ENCODE results near the gene ERF.

ERF gene

DNA sequence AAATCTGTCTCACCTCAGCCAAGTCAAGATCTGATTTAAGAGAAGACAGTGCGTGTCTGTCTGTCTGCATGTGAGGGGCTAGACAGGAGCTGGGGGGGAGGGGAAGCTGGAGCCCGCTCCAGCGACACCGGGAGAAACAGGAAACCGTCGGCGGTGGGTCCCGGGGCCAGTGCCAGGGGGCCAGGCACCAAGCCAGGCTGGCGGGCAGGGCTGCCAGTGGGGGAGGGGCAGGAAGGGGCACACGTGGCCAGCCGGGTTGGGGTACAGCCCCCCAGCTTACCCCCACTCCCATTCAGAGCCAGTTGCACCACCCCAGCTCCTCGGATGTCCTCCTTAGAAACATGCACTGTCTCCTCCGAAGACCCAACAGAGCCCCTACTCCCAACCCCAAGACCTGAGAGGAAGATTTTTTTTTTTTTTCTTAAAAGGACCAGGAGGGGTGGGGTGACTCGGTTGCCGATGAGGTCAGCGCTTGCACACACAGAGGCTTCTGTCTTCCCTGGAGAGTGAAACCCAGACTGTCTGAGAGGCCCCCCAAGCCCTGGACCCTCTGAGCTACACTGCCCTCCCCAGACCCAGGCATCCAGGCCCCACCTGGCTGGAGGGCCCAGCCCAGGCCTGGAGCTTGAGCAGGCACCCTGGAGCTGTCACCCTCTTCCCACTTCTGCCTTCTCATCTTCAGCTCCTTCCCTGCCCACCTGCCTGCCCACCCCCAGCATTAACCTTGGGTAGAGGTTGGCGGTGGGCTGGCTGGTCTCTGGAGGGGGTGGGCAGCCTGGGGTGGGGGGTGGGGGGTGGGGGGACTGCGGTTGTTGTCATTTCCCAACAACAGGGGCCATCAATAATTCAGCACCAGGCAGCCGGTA, 4.0 kb downstream of the ERF start:
- Histone ChIP-seq H3K4me1 (ENCODE audit: control extremely low read depth in 1 of 4, control insufficient read depth in 4 of 4, insufficient read depth in 4 of 4, low read length in 3 of 4) (peaks cover 0 to 51% (median 43%) of the 10 kb centered on the region in 4 experiments), H3K4me3 (ENCODE audit: control insufficient read depth in 1 of 7, extremely low read depth in 1 of 7, insufficient read depth in 4 of 7, low read depth in 2 of 7, low read length in 6 of 7) (peak overlapping the region in 5 of 7 experiments; percentile 33 to 84 (median 57)), H3K27me3 (replicated peaks in 2 of 5; ENCODE audit: control insufficient read depth in 4 of 5, insufficient read depth in 5 of 5, low read length in 4 of 5) (no peaks in the 10 kb centered on the region), H3K36me3 (ENCODE audit: control insufficient read depth in 4 of 4, insufficient read depth in 4 of 4, low read length in 3 of 4) (peaks cover 0 to 34% (median 11%) of the 10 kb centered on the region in 4 experiments), H3K27ac (ENCODE audit: insufficient read depth in 1 of 2, low read depth in 1 of 2, low read length in 2 of 2, poor library complexity in 1 of 2, severe bottlenecking in 2 of 2) (peak overlapping the region in 1 of 2 experiments; percentile 54), H3K9me3 (ENCODE audit: control extremely low read depth in 1 of 5, control insufficient read depth in 4 of 5, insufficient read depth in 2 of 5, low read depth in 1 of 5, low read length in 4 of 5) (no peaks in the 10 kb centered on the region)
- WGBS (ENCODE audit: insufficient coverage) = 4% methylated on average over 9 of the region's 19 CpGs
- CTCF ChIA-PET = interaction anchor here (0.7 to 12.3 kb wide), 10 partner anchors 8 to 40 kb away, joined by 3 to 159 read pairs (median 4); partner anchors contain the start of genes CIC, GSK3A and ZNF526
- POLR2A ChIA-PET = interaction anchor here (2.0 to 2.8 kb wide), 2 partner anchors 19 to 29 kb away, joined by 10 to 12 read pairs; partner anchors contain the start of gene CIC
- DNase-seq = peak in 2 of 3 donors; percentile 60

DNA sequence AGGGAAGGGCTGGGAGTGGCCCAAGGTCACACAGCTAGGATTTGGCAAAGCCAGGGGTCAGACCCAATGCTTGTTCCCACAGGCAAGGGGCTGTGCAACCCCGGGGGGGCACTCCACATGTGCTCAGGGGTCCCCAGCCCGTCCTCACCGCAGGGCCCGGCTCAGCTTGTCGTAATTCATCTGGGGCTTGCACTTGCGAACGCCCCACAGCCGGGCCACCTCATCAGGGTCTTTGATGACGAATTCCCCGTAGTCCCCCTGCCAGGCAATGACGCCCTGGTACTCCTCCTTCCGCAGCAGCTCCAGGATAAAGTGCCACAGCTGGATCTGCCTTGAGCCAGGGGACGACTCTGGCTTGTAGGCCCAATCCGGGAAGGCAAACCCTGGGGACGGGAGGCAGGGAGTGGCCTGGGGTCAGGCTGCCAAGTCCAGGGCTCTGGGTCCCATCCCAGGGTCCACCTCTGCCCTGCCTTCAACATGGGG, 4.7 kb downstream of the ERF start:
- no peak for DNase-seq
- no peaks in the 10 kb centered on the region for H3K9me3 ChIP-seq (ENCODE audit: control extremely low read depth in 1 of 5, control insufficient read depth in 4 of 5, insufficient read depth in 2 of 5, low read depth in 1 of 5, low read length in 4 of 5)
- ChIA-PET POLR2A (interaction anchor here (1.5 to 2.8 kb wide), 3 partner anchors 20 to 30 kb away, joined by 3 to 12 read pairs (median 10); partner anchors contain the start of gene CIC), CTCF (interaction anchor here (1.1 to 12.3 kb wide), 7 partner anchors 11 to 138 kb away, joined by 3 to 159 read pairs (median 4); no protein-coding TSS in a partner anchor)
- H3K36me3 ChIP-seq (ENCODE audit: control insufficient read depth in 4 of 4, insufficient read depth in 4 of 4, low read length in 3 of 4) = peaks cover 0 to 34% (median 11%) of the 10 kb centered on the region in 4 experiments
- H3K4me3 ChIP-seq (ENCODE audit: control insufficient read depth in 1 of 7, extremely low read depth in 1 of 7, insufficient read depth in 4 of 7, low read depth in 2 of 7, low read length in 6 of 7) = peak overlapping the region in 3 of 7 experiments; percentile 46 to 84 (median 71)
- H3K27ac ChIP-seq (ENCODE audit: insufficient read depth in 1 of 2, low read depth in 1 of 2, low read length in 2 of 2, poor library complexity in 1 of 2, severe bottlenecking in 2 of 2) = peak overlapping the region in 1 of 2 experiments; percentile 43
- H3K27me3 ChIP-seq (replicated peaks in 2 of 5; ENCODE audit: control insufficient read depth in 4 of 5, insufficient read depth in 5 of 5, low read length in 4 of 5) = no peaks in the 10 kb centered on the region
- peaks cover 0 to 47% (median 38%) of the 10 kb centered on the region in 4 experiments for H3K4me1 ChIP-seq (ENCODE audit: control extremely low read depth in 1 of 4, control insufficient read depth in 4 of 4, insufficient read depth in 4 of 4, low read length in 3 of 4)
- 74% methylated on average over 13 of the region's 15 CpGs for WGBS (ENCODE audit: insufficient coverage)

DNA sequence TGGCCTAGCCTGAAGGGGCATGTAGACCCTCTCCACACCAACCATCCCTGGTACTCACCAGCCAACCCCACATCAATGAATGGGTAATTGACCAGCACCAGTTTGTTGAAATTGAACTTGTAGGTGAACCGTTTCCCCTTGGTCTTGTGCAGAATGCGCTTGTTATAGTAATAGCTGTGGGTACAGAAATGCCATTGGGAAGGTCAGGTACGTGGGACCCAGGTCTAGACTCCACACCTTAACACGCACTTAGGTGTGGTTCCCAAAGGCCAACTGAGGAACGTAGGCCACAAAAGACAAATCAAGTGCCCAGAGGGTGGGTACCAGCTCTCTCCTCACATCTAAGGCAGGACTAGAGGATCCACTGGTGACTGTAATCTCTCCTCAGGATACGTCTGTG, 5.2 kb downstream of the ERF start:
- no peaks in the 10 kb centered on the region for H3K27me3 ChIP-seq (replicated peaks in 2 of 5; ENCODE audit: control insufficient read depth in 4 of 5, insufficient read depth in 5 of 5, low read length in 4 of 5)
- no peak for DNase-seq
- H3K27ac ChIP-seq (ENCODE audit: insufficient read depth in 1 of 2, low read depth in 1 of 2, low read length in 2 of 2, poor library complexity in 1 of 2, severe bottlenecking in 2 of 2) = peak overlapping the region in 1 of 2 experiments; percentile 43
- POLR2A ChIA-PET = interaction anchor here (1.5 kb wide), 1 partner anchor 30 kb away, joined by 3 read pairs; no protein-coding TSS in a partner anchor
- no peaks in the 10 kb centered on the region for H3K9me3 ChIP-seq (ENCODE audit: control extremely low read depth in 1 of 5, control insufficient read depth in 4 of 5, insufficient read depth in 2 of 5, low read depth in 1 of 5, low read length in 4 of 5)
- H3K4me1 ChIP-seq (ENCODE audit: control extremely low read depth in 1 of 4, control insufficient read depth in 4 of 4, insufficient read depth in 4 of 4, low read length in 3 of 4) = peaks cover 0 to 51% (median 42%) of the 10 kb centered on the region in 4 experiments
- CTCF ChIA-PET = interaction anchor here (1.1 to 12.3 kb wide), 4 partner anchors 21 to 137 kb away, joined by 3 to 159 read pairs (median 4); no protein-coding TSS in a partner anchor
- 89% methylated on average over 6 of the region's 6 CpGs for WGBS (ENCODE audit: insufficient coverage)
- no peak overlapping the region for H3K4me3 ChIP-seq (ENCODE audit: control insufficient read depth in 1 of 7, extremely low read depth in 1 of 7, insufficient read depth in 4 of 7, low read depth in 2 of 7, low read length in 6 of 7)
- H3K36me3 ChIP-seq (ENCODE audit: control insufficient read depth in 4 of 4, insufficient read depth in 4 of 4, low read length in 3 of 4) = peaks cover 0 to 34% (median 11%) of the 10 kb centered on the region in 4 experiments

DNA sequence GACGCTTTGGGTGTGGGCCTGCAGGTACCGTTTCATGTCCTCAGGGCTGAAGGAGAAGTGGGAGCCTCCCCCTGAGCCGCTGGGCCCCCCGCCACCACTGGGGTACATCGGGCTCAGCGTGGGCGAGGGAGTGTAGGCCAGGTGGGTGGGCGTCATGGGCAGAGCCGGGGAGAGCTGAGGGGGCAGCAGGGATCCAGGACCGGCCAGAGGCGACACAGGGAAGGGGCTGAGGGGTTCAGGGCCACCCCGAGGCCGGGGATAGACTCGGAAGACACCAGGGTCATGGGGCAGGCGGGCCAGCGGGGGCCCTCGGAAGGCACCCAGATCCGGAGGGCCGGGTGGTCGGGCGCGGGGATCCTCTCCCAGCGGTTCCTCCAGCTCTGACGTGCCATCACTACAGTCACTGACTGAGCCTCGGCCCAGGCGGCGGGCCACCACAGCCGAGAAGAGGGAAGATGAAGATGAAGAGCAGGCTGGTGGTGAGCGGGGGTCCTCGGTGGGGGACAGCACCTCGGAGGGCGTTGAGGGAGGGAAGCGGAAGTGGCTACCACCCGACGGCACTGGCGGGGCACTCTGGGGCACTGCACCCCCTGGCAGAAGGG, 5.7 kb downstream of the ERF start:
- ChIA-PET CTCF (interaction anchor here (0.8 to 12.3 kb wide), 5 partner anchors 21 to 137 kb away, joined by 3 to 159 read pairs (median 4); no protein-coding TSS in a partner anchor), POLR2A (interaction anchor here (1.5 kb wide), 1 partner anchor 30 kb away, joined by 3 read pairs; no protein-coding TSS in a partner anchor)
- H3K27ac ChIP-seq (ENCODE audit: insufficient read depth in 1 of 2, low read depth in 1 of 2, low read length in 2 of 2, poor library complexity in 1 of 2, severe bottlenecking in 2 of 2) = peak overlapping the region in 1 of 2 experiments; percentile 43
- 87% methylated on average over 24 of the region's 36 CpGs for WGBS (ENCODE audit: insufficient coverage)
- H3K27me3 ChIP-seq (replicated peaks in 2 of 5; ENCODE audit: control insufficient read depth in 4 of 5, insufficient read depth in 5 of 5, low read length in 4 of 5) = no peaks in the 10 kb centered on the region
- no peaks in the 10 kb centered on the region for H3K9me3 ChIP-seq (ENCODE audit: control extremely low read depth in 1 of 5, control insufficient read depth in 4 of 5, insufficient read depth in 2 of 5, low read depth in 1 of 5, low read length in 4 of 5)
- peaks cover 0 to 34% (median 11%) of the 10 kb centered on the region in 4 experiments for H3K36me3 ChIP-seq (ENCODE audit: control insufficient read depth in 4 of 4, insufficient read depth in 4 of 4, low read length in 3 of 4)
- H3K4me1 ChIP-seq (ENCODE audit: control extremely low read depth in 1 of 4, control insufficient read depth in 4 of 4, insufficient read depth in 4 of 4, low read length in 3 of 4) = peaks cover 0 to 51% (median 44%) of the 10 kb centered on the region in 4 experiments
- no peak overlapping the region for H3K4me3 ChIP-seq (ENCODE audit: control insufficient read depth in 1 of 7, extremely low read depth in 1 of 7, insufficient read depth in 4 of 7, low read depth in 2 of 7, low read length in 6 of 7)
- no peak for DNase-seq

DNA sequence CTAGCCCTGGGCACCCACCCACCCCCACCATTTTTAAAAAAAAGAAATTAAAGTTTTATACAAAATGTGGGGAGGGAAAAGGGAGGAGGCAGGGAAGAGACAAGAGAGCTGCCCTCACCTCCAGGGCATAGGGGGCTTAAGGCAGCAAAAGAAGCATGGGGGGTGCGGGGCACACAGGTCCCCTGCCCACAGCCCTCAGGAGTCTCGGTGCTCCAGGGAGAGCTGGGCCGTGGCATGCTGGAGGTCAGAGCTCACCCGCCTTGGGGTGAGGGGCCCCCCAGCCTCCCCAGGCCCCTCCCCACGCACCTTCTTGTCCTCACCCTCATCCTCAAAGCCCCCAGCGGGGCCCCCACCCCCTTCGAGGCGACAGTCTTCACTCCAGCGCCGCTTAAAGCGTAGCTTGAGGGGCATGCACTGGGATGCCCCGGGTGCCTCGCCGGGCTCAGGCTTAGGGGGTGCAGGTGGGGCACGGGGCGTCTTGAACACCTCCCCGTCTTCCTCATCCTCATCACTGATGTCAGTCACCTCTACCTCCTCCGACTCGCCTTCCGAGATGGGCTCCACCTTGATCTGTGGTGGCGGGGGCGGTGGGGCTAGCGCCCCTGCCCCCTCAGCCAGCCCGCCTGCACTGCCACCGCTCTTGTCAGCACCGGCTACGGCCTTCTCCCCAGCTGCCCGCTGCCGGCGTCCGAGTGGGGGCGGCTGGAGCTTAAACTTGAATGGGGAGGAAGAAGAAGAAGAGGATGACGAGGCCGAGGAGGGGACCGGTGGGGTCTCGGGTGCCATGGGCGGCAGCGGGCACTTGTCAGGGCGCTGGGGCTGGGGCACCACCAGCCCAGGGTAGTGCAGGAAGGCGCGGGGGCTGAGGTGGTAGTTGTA, 6.4 kb downstream of the ERF start:
- ChIA-PET POLR2A (interaction anchor here (1.5 kb wide), 1 partner anchor 31 kb away, joined by 3 read pairs; no protein-coding TSS in a partner anchor), CTCF (interaction anchor here (0.8 to 12.3 kb wide), 2 partner anchors 31 to 47 kb away, joined by 3 to 159 read pairs; no protein-coding TSS in a partner anchor)
- no peaks in the 10 kb centered on the region for H3K9me3 ChIP-seq (ENCODE audit: control extremely low read depth in 1 of 5, control insufficient read depth in 4 of 5, insufficient read depth in 2 of 5, low read depth in 1 of 5, low read length in 4 of 5)
- peaks cover 0 to 58% (median 52%) of the 10 kb centered on the region in 4 experiments for H3K4me1 ChIP-seq (ENCODE audit: control extremely low read depth in 1 of 4, control insufficient read depth in 4 of 4, insufficient read depth in 4 of 4, low read length in 3 of 4)
- H3K27me3 ChIP-seq (replicated peaks in 2 of 5; ENCODE audit: control insufficient read depth in 4 of 5, insufficient read depth in 5 of 5, low read length in 4 of 5) = no peaks in the 10 kb centered on the region
- 95% methylated on average over 35 of the region's 41 CpGs for WGBS (ENCODE audit: insufficient coverage)
- no peak overlapping the region for H3K4me3 ChIP-seq (ENCODE audit: control insufficient read depth in 1 of 7, extremely low read depth in 1 of 7, insufficient read depth in 4 of 7, low read depth in 2 of 7, low read length in 6 of 7)
- DNase-seq = no peak
- peaks cover 0 to 34% (median 11%) of the 10 kb centered on the region in 4 experiments for H3K36me3 ChIP-seq (ENCODE audit: control insufficient read depth in 4 of 4, insufficient read depth in 4 of 4, low read length in 3 of 4)
- no peak overlapping the region for H3K27ac ChIP-seq (ENCODE audit: insufficient read depth in 1 of 2, low read depth in 1 of 2, low read length in 2 of 2, poor library complexity in 1 of 2, severe bottlenecking in 2 of 2)
